Natural killer cell (primary cell): ENCODE results near the gene ZNF614. TPM values are rescaled to one million over a fixed set of nuclear protein-coding genes. Genes with fewer than 3 reads are reported as not detected.

Experiments
- ATAC-seq, 3 donors: fragments of 150-1000 bp in 2 of 3; fragments of 200-7000 bp in 1 of 3; cut with Tn5 transposase; 1 replicate in 1 of 3; 2 replicates in 2 of 3; pipeline ENCODE4 v1.10.0; 2021; ENCODE audit warnings: mild to moderate bottlenecking in 2 of 3, moderate library complexity in 2 of 3
- DNase-seq, 2 donors: peaks; one replicate each; pipeline versions ENCODE4 v3.0.0 to v3.0.0-alpha.2; 2013 to 2021; ENCODE audit warnings: mixed read lengths in 1 of 2
- H3K27ac ChIP-seq: one replicate; pipeline ENCODE4 v1.5.1; 2013; ENCODE audit warnings: mild to moderate bottlenecking, low read length
- H3K27me3 ChIP-seq: one replicate; pipeline ENCODE4 v1.6.1; 2013; ENCODE audit warnings: low read length; ENCODE audit not compliant: control insufficient read depth, insufficient read depth
- H3K36me3 ChIP-seq: one replicate; pipeline ENCODE4 v1.6.1; 2013; ENCODE audit warnings: low read length; ENCODE audit not compliant: control insufficient read depth, insufficient read depth
- H3K4me1 ChIP-seq: one replicate; pipeline ENCODE4 v1.6.1; 2013; ENCODE audit warnings: low read length; ENCODE audit not compliant: control insufficient read depth, insufficient read depth
- H3K4me3 ChIP-seq: one replicate; pipeline ENCODE4 v1.5.1; 2013; ENCODE audit warnings: low read length
- H3K9me3 ChIP-seq: one replicate; pipeline ENCODE4 v1.6.1; 2013; ENCODE audit warnings: low read length; ENCODE audit not compliant: control insufficient read depth, insufficient read depth
- H3K27ac Mint-ChIP-seq, 2 donors: one replicate each; pipeline ENCODE4 v1.8.0; 2022; ENCODE audit warnings: mild to moderate bottlenecking in 2 of 2, mixed read lengths in 2 of 2, moderate library complexity in 1 of 2
- H3K27me3 Mint-ChIP-seq, 2 donors: one replicate each; pipeline ENCODE4 v1.8.0; 2022; ENCODE audit warnings: low read depth in 2 of 2, mixed read lengths in 2 of 2
- H3K36me3 Mint-ChIP-seq: one replicate; pipeline ENCODE4 v1.8.0; 2022; ENCODE audit warnings: mixed read lengths
- H3K4me1 Mint-ChIP-seq, 2 donors: one replicate each; pipeline ENCODE4 v1.8.0; 2022; ENCODE audit warnings: mixed read lengths in 2 of 2
- H3K4me3 Mint-ChIP-seq: one replicate; pipeline ENCODE4 v1.8.0; 2022; ENCODE audit warnings: mild to moderate bottlenecking, moderate library complexity, mixed read lengths
- H3K9me3 Mint-ChIP-seq, 2 donors: one replicate each; pipeline ENCODE4 v1.8.0; 2022; ENCODE audit warnings: mixed read lengths in 2 of 2
- WGBS: methylation state at CpG from one replicate; pipeline ENCODE4 v1.1.7; 2013; ENCODE audit warnings: missing lambda C conversion rate; ENCODE audit not compliant: insufficient coverage; 5-methylcytosine and 5-hydroxymethylcytosine counted together
- intact Hi-C: fragments of 100-400 bp; cut with micrococcal nuclease; formaldehyde crosslinking; loops from one replicate; pipeline ENCODE4 v1.14.2; 2022
- total RNA-seq, 4 donors: library from RNA; stranded (reverse); fragments of 120-200 nt in 1 of 4; gene quantifications; one replicate each; pipeline versions ENCODE4 v1.2.3 to v1.2.4, GENCODE V29; 2013 to 2022
- TF ChIP-seq, protein P1 (sequence below): fragments of 200-600 bp; IDR thresholded peaks from one replicate; pipeline ENCODE4 v1.8.0; 2022; ENCODE audit warnings: antibody characterized with exemption

The ZNF614 gene
- total RNA-seq, 3 donors from 2014 or later (not counting 1 experiment from before 2014, with no cell fraction given): 4.3 to 9.2 (median 5.7) TPM

DNA sequence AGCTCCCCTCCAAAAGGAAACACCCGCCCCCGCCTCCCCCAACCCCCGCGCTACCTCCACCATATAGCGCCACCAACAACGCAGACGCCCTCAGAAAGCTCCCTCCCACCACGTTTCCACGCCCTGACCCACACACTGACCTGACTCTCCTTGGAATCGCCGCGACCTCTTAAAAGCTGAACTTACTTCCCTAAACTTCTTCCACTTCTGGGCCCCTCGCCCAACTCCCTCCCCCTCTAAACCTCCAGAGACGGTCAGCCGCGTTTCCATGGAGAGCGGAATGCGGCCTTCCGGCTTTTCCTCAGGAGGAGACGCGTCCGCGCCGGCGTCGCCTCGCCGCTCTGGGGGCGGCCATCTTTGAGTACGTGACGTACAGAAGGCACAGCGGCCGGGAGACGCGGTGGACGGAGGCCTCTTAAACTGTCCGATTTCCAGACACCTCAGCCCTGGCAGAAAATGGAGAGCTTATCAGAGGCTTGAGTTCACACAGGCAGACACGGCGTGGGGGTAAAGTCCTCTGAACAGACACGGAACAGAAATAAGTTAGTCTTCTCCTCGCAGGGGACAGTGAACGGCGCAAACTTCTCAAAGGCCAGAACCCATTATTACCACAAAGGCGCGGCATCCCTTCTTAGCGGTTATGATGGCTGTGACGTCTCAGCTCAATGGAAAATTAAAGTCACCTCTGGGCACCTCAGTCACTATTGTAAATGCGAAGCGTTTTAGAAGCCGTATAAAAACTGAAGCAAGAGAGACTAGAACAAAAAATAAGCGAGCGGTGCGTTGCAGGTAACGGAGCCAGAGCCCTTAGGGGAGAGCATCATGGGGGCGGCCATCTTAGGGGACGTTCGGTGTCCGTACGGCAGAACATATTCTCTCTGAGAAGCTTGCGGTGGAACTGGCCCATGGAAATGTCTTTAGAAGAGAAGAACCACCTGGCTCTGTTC is 20.6 kb upstream of the ZNF614 start, which contains the start of gene ZNF432:
TSS of gene ZNF432 (minus strand) at position 284 of the 947 bp plus-strand sequence. CDS start 1,970 bp downstream, outside the sequence.
- ATAC-seq: peak; percentile 84 to 94 (median 88)
- under 1% methylated on average over 58 of the region's 60 CpGs for WGBS
- H3K36me3 Mint-ChIP-seq: peaks cover 33% of the 10 kb centered on the region

DNA sequence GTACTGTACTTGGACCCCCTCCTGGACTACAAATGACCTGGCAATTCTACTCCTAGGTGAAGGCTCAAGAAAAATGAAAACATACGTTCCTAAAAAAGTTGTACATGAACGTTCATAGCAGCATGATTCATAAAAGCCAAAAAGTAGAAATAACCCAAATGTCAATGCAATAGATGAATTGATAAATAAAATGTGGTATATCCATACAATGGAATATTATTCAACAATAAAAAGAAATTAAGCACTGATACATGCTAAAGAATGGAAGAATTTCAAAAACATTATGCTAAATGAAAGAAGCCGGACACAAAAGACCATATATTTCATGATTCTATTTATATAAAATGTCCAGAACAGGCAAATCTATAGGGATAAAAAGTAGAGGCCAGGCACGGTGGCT is 11.0 kb upstream of the ZNF614 start:
- TF ChIP-seq, protein P1, sequence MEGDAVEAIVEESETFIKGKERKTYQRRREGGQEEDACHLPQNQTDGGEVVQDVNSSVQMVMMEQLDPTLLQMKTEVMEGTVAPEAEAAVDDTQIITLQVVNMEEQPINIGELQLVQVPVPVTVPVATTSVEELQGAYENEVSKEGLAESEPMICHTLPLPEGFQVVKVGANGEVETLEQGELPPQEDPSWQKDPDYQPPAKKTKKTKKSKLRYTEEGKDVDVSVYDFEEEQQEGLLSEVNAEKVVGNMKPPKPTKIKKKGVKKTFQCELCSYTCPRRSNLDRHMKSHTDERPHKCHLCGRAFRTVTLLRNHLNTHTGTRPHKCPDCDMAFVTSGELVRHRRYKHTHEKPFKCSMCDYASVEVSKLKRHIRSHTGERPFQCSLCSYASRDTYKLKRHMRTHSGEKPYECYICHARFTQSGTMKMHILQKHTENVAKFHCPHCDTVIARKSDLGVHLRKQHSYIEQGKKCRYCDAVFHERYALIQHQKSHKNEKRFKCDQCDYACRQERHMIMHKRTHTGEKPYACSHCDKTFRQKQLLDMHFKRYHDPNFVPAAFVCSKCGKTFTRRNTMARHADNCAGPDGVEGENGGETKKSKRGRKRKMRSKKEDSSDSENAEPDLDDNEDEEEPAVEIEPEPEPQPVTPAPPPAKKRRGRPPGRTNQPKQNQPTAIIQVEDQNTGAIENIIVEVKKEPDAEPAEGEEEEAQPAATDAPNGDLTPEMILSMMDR: no peak
- H3K36me3 Mint-ChIP-seq: peaks cover 79% of the 10 kb centered on the region

More for the DNA sequence above, 20.6 kb upstream of the ZNF614 start, which contains the start of gene ZNF432:
- Mint-ChIP-seq H3K27ac (peak within 1 kb of the TSS; percentile 99 to 100), H3K27me3 (no peaks in the 10 kb centered on the region), H3K9me3 (peaks cover 5 to 16% of the 10 kb centered on the region in 2 donors), H3K4me1 (peaks cover 26 to 32% of the 10 kb centered on the region in 2 donors), H3K4me3 (peak within 1 kb of the TSS; percentile 98)
- intact Hi-C loops: loop anchor here (1.0 to 2.0 kb wide), 5 partner anchors 21 to 140 kb away; partner anchors contain the start of genes ZNF350, ZNF613, ZNF614 and ZNF615
- Histone ChIP-seq H3K9me3 (peaks cover 7% of the 10 kb centered on the region), H3K27me3 (no peaks in the 10 kb centered on the region), H3K27ac (peak within 1 kb of the TSS; percentile 84), H3K36me3 (peaks cover 14% of the 10 kb centered on the region), H3K4me1 (peaks cover 5% of the 10 kb centered on the region), H3K4me3 (peak within 1 kb of the TSS; percentile 77)
- DNase-seq: peak; percentile 84 to 90
- TF ChIP-seq, protein P1: no peak

DNA sequence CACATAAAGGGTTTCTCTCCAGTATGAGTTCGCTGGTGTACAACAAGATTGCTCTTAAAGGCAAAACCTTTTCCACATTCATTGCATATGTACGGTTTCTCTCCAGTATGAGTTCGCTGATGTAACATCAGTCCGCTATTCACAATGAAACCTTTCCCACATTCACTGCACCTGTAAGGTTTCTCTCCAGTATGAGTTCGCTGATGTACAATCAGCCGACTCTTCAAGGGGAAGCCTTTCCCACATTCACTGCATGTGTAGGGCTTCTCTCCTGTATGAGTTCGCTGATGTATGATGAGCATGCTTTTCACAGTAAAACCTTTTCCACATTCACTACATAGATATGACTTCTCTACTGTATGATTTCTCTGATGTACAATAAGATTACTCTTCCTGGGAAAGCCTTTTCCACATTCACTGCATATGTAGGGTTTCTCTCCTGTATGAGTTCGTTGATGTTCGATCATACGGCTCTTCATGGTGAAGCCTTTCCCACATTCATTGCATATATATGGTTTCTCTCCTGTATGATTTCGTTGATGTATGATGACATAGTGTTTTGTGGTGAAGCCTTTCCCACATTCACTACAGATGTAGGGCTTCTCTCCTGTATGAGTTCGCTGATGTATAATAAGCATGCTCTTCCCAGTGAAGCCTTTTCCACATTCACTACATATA is 6.0 kb upstream of the ZNF614 start:
- Mint-ChIP-seq H3K9me3 (peaks cover 14 to 34% of the 10 kb centered on the region in 2 donors), H3K36me3 (peaks cover 72% of the 10 kb centered on the region), H3K4me3 (no peak overlapping the region), H3K27me3 (no peaks in the 10 kb centered on the region), H3K4me1 (no peaks in the 10 kb centered on the region), H3K27ac (no peak overlapping the region)
- TF ChIP-seq, protein P1: no peak
- Histone ChIP-seq H3K36me3 (peaks cover 45% of the 10 kb centered on the region), H3K27me3 (no peaks in the 10 kb centered on the region), H3K4me3 (no peak overlapping the region), H3K9me3 (peaks cover 59% of the 10 kb centered on the region), H3K27ac (no peak overlapping the region), H3K4me1 (no peaks in the 10 kb centered on the region)
- WGBS: 97% methylated on average over 10 of the region's 12 CpGs
- DNase-seq (no peak), ATAC-seq (no peak)
- intact Hi-C loops: no loop called here

More for the DNA sequence above, 11.0 kb upstream of the ZNF614 start:
- Mint-ChIP-seq H3K27me3 (no peaks in the 10 kb centered on the region), H3K27ac (no peak overlapping the region), H3K4me1 (no peaks in the 10 kb centered on the region), H3K9me3 (peaks cover 9 to 35% of the 10 kb centered on the region in 2 donors), H3K4me3 (no peak overlapping the region)
- no peak for ATAC-seq
- no peak for DNase-seq
- WGBS: 86% methylated on average over 1 of the region's 4 CpGs
- Histone ChIP-seq H3K27me3 (no peaks in the 10 kb centered on the region), H3K9me3 (peaks cover 54% of the 10 kb centered on the region), H3K27ac (no peak overlapping the region), H3K4me3 (no peak overlapping the region), H3K36me3 (peaks cover 73% of the 10 kb centered on the region), H3K4me1 (no peaks in the 10 kb centered on the region)
- intact Hi-C loops: no loop called here
